HepG2 (cell line): ENCODE measurements around the gene TAS1R3.

Source experiments
- DPF2 ChIP-seq: sonication (generic); formaldehyde crosslinking; IDR thresholded peaks from 2 replicates; pipeline ENCODE4 v1.4.0; 2020; ENCODE audit warnings: mild to moderate bottlenecking, low read depth, missing genetic modification reagents, borderline replicate concordance
- IRF2 ChIP-seq: IDR thresholded peaks from 2 replicates; pipeline ENCODE4 v1.6.1; 2018; ENCODE audit warnings: missing genetic modification reagents, missing compliant biosample characterization
- KAT8 ChIP-seq: IDR thresholded peaks from 2 replicates; pipeline ENCODE4 v1.6.1; 2016; ENCODE audit warnings: missing genetic modification reagents, missing compliant biosample characterization
- KLF13 ChIP-seq: sonication (generic); formaldehyde crosslinking; IDR thresholded peaks from 2 replicates; pipeline ENCODE4 v1.4.0; 2020; ENCODE audit warnings: mild to moderate bottlenecking, missing genetic modification reagents
- NFIC ChIP-seq: IDR thresholded peaks from 2 replicates; pipeline ENCODE4 v1.6.1; 2012; ENCODE audit warnings: mild to moderate bottlenecking, low read length, inconsistent platforms
- NR2C2 ChIP-seq: sonication (generic); formaldehyde crosslinking; IDR thresholded peaks from 2 replicates; pipeline ENCODE4 v1.4.0; 2020; ENCODE audit warnings: missing genetic modification reagents, mild to moderate bottlenecking, moderate library complexity, borderline replicate concordance
- ZBTB8A ChIP-seq: sonication (generic); formaldehyde crosslinking; IDR thresholded peaks from 2 replicates; pipeline ENCODE4 v1.4.0; 2020; ENCODE audit warnings: mild to moderate bottlenecking, low read depth, missing genetic modification reagents, borderline replicate concordance
- ZNF552 ChIP-seq: sonication (generic); formaldehyde crosslinking; IDR thresholded peaks from 2 replicates; pipeline ENCODE4 v1.9.0; 2022; ENCODE audit warnings: missing genetic modification reagents, mild to moderate bottlenecking, borderline replicate concordance
- TF ChIP-seq, protein P1 (sequence below): sonication (generic); formaldehyde crosslinking; IDR thresholded peaks from 2 replicates; pipeline ENCODE4 v1.5.0; 2020; ENCODE audit warnings: mild to moderate bottlenecking, missing genetic modification reagents, moderate library complexity
- TF ChIP-seq, protein P2 (sequence below): sonication (generic); formaldehyde crosslinking; IDR thresholded peaks from 2 replicates; pipeline ENCODE4 v1.8.1; 2023; ENCODE audit warnings: mild to moderate bottlenecking, missing genetic modification reagents, borderline replicate concordance
- TF ChIP-seq, protein P3 (sequence below): sonication (generic); formaldehyde crosslinking; IDR thresholded peaks from 2 replicates; pipeline ENCODE4 v1.4.0; 2020; ENCODE audit warnings: missing genetic modification reagents, borderline replicate concordance

DNA sequence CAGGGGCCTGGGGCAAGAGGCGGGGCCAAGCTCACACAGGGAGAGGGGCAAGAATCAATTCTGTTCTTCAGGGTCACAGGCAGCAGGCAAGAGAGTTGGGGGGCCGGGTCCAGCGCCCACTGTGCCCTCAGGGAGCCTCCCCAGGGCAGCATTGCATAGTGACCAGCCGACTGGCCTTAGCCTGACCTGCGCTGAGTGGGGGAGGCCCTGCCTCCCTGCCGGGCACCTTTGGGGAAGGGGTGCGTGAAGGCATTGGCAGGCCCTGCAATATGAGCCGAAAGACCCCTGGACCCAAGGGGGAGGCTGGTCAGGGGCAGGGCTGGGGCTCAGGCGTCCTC, 38.7 kb upstream of the TAS1R3 start:
- TF ChIP-seq, protein P1, sequence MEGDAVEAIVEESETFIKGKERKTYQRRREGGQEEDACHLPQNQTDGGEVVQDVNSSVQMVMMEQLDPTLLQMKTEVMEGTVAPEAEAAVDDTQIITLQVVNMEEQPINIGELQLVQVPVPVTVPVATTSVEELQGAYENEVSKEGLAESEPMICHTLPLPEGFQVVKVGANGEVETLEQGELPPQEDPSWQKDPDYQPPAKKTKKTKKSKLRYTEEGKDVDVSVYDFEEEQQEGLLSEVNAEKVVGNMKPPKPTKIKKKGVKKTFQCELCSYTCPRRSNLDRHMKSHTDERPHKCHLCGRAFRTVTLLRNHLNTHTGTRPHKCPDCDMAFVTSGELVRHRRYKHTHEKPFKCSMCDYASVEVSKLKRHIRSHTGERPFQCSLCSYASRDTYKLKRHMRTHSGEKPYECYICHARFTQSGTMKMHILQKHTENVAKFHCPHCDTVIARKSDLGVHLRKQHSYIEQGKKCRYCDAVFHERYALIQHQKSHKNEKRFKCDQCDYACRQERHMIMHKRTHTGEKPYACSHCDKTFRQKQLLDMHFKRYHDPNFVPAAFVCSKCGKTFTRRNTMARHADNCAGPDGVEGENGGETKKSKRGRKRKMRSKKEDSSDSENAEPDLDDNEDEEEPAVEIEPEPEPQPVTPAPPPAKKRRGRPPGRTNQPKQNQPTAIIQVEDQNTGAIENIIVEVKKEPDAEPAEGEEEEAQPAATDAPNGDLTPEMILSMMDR (CRISPR knock-in tag) = no peak
- no peak for TF ChIP-seq ZNF552 (CRISPR knock-in tag)
- no peak for TF ChIP-seq IRF2
- TF ChIP-seq, protein P2, sequence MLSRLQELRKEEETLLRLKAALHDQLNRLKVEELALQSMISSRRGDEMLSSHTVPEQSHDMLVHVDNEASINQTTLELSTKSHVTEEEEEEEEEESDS (CRISPR knock-in tag) = no peak
- TF ChIP-seq KAT8 (CRISPR knock-in tag) = no peak
- no peak for TF ChIP-seq DPF2 (CRISPR knock-in tag)
- TF ChIP-seq NR2C2 (CRISPR knock-in tag) = no peak
- TF ChIP-seq KLF13 = no peak
- TF ChIP-seq NFIC = no peak
- TF ChIP-seq ZBTB8A (CRISPR knock-in tag) = no peak
- TF ChIP-seq, protein P3, sequence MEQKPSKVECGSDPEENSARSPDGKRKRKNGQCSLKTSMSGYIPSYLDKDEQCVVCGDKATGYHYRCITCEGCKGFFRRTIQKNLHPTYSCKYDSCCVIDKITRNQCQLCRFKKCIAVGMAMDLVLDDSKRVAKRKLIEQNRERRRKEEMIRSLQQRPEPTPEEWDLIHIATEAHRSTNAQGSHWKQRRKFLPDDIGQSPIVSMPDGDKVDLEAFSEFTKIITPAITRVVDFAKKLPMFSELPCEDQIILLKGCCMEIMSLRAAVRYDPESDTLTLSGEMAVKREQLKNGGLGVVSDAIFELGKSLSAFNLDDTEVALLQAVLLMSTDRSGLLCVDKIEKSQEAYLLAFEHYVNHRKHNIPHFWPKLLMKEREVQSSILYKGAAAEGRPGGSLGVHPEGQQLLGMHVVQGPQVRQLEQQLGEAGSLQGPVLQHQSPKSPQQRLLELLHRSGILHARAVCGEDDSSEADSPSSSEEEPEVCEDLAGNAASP (CRISPR knock-in tag) = no peak
